Germinal center (tissue), 1 donor: ENCODE data around the gene BCL2A1.
"Not testable (repeated sequence)": the region's sequence is repeated elsewhere in the genome, so short reads cannot be mapped to it uniquely, and the experiment has no call there.

ENCODE experiments used
- DNase-seq: peaks from one replicate; pipeline ENCODE4 v3.0.0; 2012; ENCODE audit warnings: mixed read lengths, low spot score

Gene BCL2A1

GRCh38 chr15:79960502-79961212, 10.3 kb downstream of the BCL2A1 start:
- DNase-seq: no peak

- no peak for DNase-seq
Observed at GRCh38 chr15:79957741-79958140, 13.3 kb downstream of the BCL2A1 start.

GRCh38 chr15:79956354-79956939, 14.5 kb downstream of the BCL2A1 start:
- no peak for DNase-seq

- DNase-seq: no peak
Observed at GRCh38 chr15:79954661-79955060, 16.3 kb downstream of the BCL2A1 start.

- no peak for DNase-seq
Observed at GRCh38 chr15:79953951-79954444, 17.0 kb downstream of the BCL2A1 start.

- no peak for DNase-seq
Observed at GRCh38 chr15:79952329-79952728, 18.7 kb downstream of the BCL2A1 start.

- DNase-seq: no peak
Observed at GRCh38 chr15:79950247-79950646, 20.7 kb downstream of the BCL2A1 start.

- DNase-seq: no peak
Observed at GRCh38 chr15:79948761-79949160, 22.2 kb downstream of the BCL2A1 start.

- no peak for DNase-seq
Observed at GRCh38 chr15:79948095-79948695, 22.8 kb downstream of the BCL2A1 start.

GRCh38 chr15:79947009-79947408, 24.0 kb downstream of the BCL2A1 start:
- no peak for DNase-seq

GRCh38 chr15:79944622-79945021, 26.4 kb downstream of the BCL2A1 start:
- no peak for DNase-seq

GRCh38 chr15:79943820-79944219, 27.2 kb downstream of the BCL2A1 start:
- no peak for DNase-seq

- no peak for DNase-seq
Observed at GRCh38 chr15:79942741-79943481, 28.1 kb downstream of the BCL2A1 start.

GRCh38 chr15:79939399-79939798, 31.6 kb downstream of the BCL2A1 start:
- DNase-seq: no peak

- DNase-seq: no peak
Observed at GRCh38 chr15:79938143-79938542, 32.9 kb downstream of the BCL2A1 start.

GRCh38 chr15:79935556-79936201, 35.3 kb downstream of the BCL2A1 start:
- not testable (repeated sequence) for DNase-seq

GRCh38 chr15:79933231-79933630, 37.8 kb downstream of the BCL2A1 start:
- DNase-seq: no peak

GRCh38 chr15:79932447-79932846, 38.5 kb downstream of the BCL2A1 start:
- DNase-seq: no peak

GRCh38 chr15:79930516-79930915, 40.5 kb downstream of the BCL2A1 start:
- DNase-seq: no peak

- DNase-seq: no peak
Observed at GRCh38 chr15:79929412-79929811, 41.6 kb downstream of the BCL2A1 start.

GRCh38 chr15:79926116-79926515, 44.9 kb downstream of the BCL2A1 start:
- DNase-seq: not testable (repeated sequence)

- DNase-seq: no peak
Observed at GRCh38 chr15:79924379-79924778, 46.6 kb downstream of the BCL2A1 start.
